TTC549 (cell line): ENCODE data around the gene HRG.

Experiments used
- FAIRE-seq: peaks from 2 replicates; lab custom pipeline; 2012; peaks lifted over from hg19 to GRCh38; lab: Jason Lieb, UNC

Gene HRG

GRCh38 chr3:186639778-186640472 lies 25.9 kb upstream of the HRG start, which contains the start of gene FETUB:
Gene FETUB, plus strand, starts transcription at chr3:186640399. Its CDS starts 62 bp downstream, at chr3:186640461.
- no peak for FAIRE-seq

GRCh38 chr3:186640473-186640818 lies 25.4 kb upstream of the HRG start:
- no peak for FAIRE-seq

- FAIRE-seq, result no peak
Measured at GRCh38 chr3:186640929-186641328, 24.9 kb upstream of the HRG start.

- FAIRE-seq, result no peak
Measured at GRCh38 chr3:186642014-186642413, 23.8 kb upstream of the HRG start.

- no peak for FAIRE-seq
Measured at GRCh38 chr3:186643493-186643892, 22.3 kb upstream of the HRG start.

- FAIRE-seq, result no peak
Measured at GRCh38 chr3:186644683-186645082, 21.1 kb upstream of the HRG start.

GRCh38 chr3:186646106-186646505 lies 19.7 kb upstream of the HRG start:
- FAIRE-seq, result no peak

GRCh38 chr3:186646841-186647240 lies 19.0 kb upstream of the HRG start:
- no peak for FAIRE-seq

- FAIRE-seq, result no peak
Measured at GRCh38 chr3:186648851-186649250, 17.0 kb upstream of the HRG start.

GRCh38 chr3:186651678-186652215 lies 14.1 kb upstream of the HRG start:
- FAIRE-seq, result no peak

GRCh38 chr3:186653080-186653707 lies 12.6 kb upstream of the HRG start:
- FAIRE-seq, result no peak

GRCh38 chr3:186653984-186654383 lies 11.8 kb upstream of the HRG start:
- no peak for FAIRE-seq

GRCh38 chr3:186663361-186664118 lies 2.3 kb upstream of the HRG start:
- FAIRE-seq, result no peak

- FAIRE-seq, result no peak
Measured at GRCh38 chr3:186664119-186664495, 1.7 kb upstream of the HRG start.

GRCh38 chr3:186664506-186664905 lies 1.3 kb upstream of the HRG start:
- no peak for FAIRE-seq

GRCh38 chr3:186668426-186668825 lies 2.6 kb downstream of the HRG start:
- no peak for FAIRE-seq

GRCh38 chr3:186669378-186670084 lies 3.7 kb downstream of the HRG start:
- no peak for FAIRE-seq

GRCh38 chr3:186670155-186670554 lies 4.3 kb downstream of the HRG start:
- FAIRE-seq, result no peak

- FAIRE-seq, result no peak
Measured at GRCh38 chr3:186671051-186671450, 5.2 kb downstream of the HRG start.

GRCh38 chr3:186678604-186679003 lies 12.8 kb downstream of the HRG start:
- FAIRE-seq, result no peak

GRCh38 chr3:186679151-186679550 lies 13.3 kb downstream of the HRG start:
- no peak for FAIRE-seq

GRCh38 chr3:186680869-186681268 lies 15.1 kb downstream of the HRG start:
- FAIRE-seq, result no peak

GRCh38 chr3:186682812-186683211 lies 17.0 kb downstream of the HRG start:
- no peak for FAIRE-seq
